Nephron progenitor cell (in vitro differentiated cells): ENCODE measurements around the gene LUZP1.
A peak's percentile ranks its signal among the peaks of the same experiment; 100 is the strongest.

ENCODE experiments used
- DNase-seq: peaks from one replicate; pipeline ENCODE4 v3.0.0; 2021
- H3K27ac Mint-ChIP-seq: 2 replicates; pipeline ENCODE4 v1.8.0; 2021; ENCODE audit warnings: mild to moderate bottlenecking, moderate library complexity, mixed read lengths
- H3K27me3 Mint-ChIP-seq: 2 replicates; pipeline ENCODE4 v1.8.0; 2021; ENCODE audit warnings: mild to moderate bottlenecking, low read depth, mixed read lengths; ENCODE audit not compliant: poor library complexity
- H3K36me3 Mint-ChIP-seq: 2 replicates; pipeline ENCODE4 v1.8.0; 2021; ENCODE audit warnings: low read depth, mixed read lengths
- H3K4me1 Mint-ChIP-seq: 2 replicates; pipeline ENCODE4 v1.8.0; 2021; ENCODE audit warnings: mixed read lengths
- H3K4me3 Mint-ChIP-seq: 2 replicates; pipeline ENCODE4 v1.8.0; 2021; ENCODE audit warnings: mild to moderate bottlenecking, moderate library complexity, mixed read lengths
- H3K9me3 Mint-ChIP-seq: 2 replicates; pipeline ENCODE4 v1.8.0; 2021; ENCODE audit warnings: mild to moderate bottlenecking, moderate library complexity, mixed read lengths
- CTCF ChIP-seq: fragments of 200-600 bp; sonication (generic); IDR thresholded peaks from 2 replicates; pipeline ENCODE4 v1.5.0; 2021; ENCODE audit warnings: antibody characterized with exemption

The LUZP1 gene

GRCh38 chr1:23122023-23122748 lies 46.5 kb downstream of the LUZP1 start:
- no peaks in the 10 kb centered on the region for H3K36me3 Mint-ChIP-seq
- peaks cover 21% of the 10 kb centered on the region for H3K4me1 Mint-ChIP-seq
- no peak for DNase-seq
- no peaks in the 10 kb centered on the region for H3K9me3 Mint-ChIP-seq
- no peak overlapping the region for H3K4me3 Mint-ChIP-seq
- TF ChIP-seq CTCF = no peak
- H3K27ac Mint-ChIP-seq = no peak overlapping the region
- no peaks in the 10 kb centered on the region for H3K27me3 Mint-ChIP-seq

DNA sequence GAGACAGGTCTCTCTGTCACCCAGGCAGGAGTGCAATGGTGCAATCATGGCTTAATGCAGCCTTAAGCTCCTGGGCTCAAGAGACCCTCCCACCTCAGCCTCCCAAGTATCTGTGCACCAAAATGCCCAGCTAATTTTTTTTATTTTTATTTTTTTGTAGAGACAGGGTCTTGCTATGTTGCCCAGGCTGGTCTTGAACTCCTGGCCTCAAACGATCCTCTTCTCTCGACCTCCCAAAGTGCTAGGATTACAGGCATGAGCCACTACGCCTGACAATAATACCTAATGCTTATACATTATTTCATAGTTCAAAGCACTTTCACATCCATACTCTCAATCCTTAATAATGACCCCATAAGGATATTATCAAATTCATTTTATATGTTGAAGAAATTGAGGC lies 48.3 kb downstream of the LUZP1 start:
- Mint-ChIP-seq H3K27me3 (no peaks in the 10 kb centered on the region), H3K4me3 (no peak overlapping the region), H3K4me1 (peaks cover 31% of the 10 kb centered on the region), H3K27ac (no peak overlapping the region), H3K36me3 (no peaks in the 10 kb centered on the region), H3K9me3 (no peaks in the 10 kb centered on the region)
- no peak for TF ChIP-seq CTCF
- DNase-seq = no peak

DNA sequence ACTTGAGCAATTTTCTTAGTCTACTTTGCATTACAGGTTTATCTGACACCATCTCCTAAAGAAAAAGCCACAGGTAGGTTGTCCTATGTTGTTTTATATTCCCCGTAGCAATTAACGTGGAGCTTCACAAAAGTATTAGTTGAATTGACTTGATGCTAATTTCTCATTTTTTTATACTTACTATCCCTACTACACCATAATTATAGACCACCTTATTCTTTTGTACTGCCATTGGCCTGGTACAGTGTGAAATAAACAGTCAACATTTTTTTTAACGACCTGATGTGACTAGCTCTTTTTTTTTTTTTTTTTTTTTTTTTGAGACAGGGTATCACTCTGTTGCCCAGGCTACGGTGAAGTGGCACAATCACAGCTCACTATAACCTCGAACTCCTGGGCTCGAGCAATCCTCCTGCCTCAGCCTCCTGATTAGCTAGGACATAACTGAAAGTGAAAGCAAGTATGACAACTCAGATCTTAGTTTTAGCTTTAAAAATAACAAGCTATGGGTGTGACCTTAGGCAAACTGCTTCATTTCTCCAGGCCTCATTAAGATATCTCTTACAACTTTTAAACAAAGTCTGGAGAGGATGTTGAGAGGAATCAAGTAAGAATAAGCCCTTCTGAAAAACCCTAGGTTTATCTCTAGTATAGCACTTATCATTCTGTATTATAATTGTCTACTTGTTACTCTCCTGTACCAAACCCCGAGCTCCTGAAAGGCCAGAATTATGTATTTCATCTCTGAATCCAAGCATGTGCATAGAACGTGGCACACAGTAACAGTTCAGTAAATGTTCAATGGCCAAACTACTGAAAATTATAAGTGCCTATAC lies 49.5 kb downstream of the LUZP1 start:
- H3K4me3 Mint-ChIP-seq = no peak overlapping the region
- H3K4me1 Mint-ChIP-seq = peaks cover 38% of the 10 kb centered on the region
- H3K36me3 Mint-ChIP-seq = no peaks in the 10 kb centered on the region
- no peak overlapping the region for H3K27ac Mint-ChIP-seq
- no peaks in the 10 kb centered on the region for H3K27me3 Mint-ChIP-seq
- TF ChIP-seq CTCF = no peak
- no peaks in the 10 kb centered on the region for H3K9me3 Mint-ChIP-seq
- DNase-seq = no peak

DNA sequence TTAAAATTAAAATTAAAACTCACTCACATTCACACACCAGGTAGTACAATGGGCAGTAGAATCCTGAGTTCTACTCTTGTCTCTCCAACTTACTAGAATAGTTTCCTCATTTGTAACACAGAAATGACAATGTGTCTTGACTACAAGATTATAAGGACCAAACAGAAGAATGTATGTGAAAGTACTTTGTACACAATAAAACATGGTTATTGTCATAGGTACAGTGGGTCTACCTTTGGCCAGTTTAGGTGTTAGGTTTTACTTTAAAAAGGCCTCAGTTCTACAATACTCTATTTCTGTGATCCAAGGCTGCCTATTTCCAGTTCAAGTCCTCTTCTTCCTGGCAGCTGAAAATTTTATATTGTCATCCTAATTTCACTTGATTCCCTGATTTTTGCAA lies 50.2 kb downstream of the LUZP1 start:
- no peak for TF ChIP-seq CTCF
- Mint-ChIP-seq H3K4me3 (no peak overlapping the region), H3K36me3 (no peaks in the 10 kb centered on the region), H3K27me3 (no peaks in the 10 kb centered on the region), H3K9me3 (no peaks in the 10 kb centered on the region), H3K27ac (no peak overlapping the region), H3K4me1 (peaks cover 31% of the 10 kb centered on the region)
- no peak for DNase-seq

GRCh38 chr1:23116921-23117699 lies 51.5 kb downstream of the LUZP1 start:
- Mint-ChIP-seq H3K36me3 (no peaks in the 10 kb centered on the region), H3K27ac (peak overlapping the region; percentile 49), H3K9me3 (no peaks in the 10 kb centered on the region), H3K4me1 (peaks cover 28% of the 10 kb centered on the region), H3K4me3 (no peak overlapping the region), H3K27me3 (no peaks in the 10 kb centered on the region)
- no peak for TF ChIP-seq CTCF
- DNase-seq = no peak
